Keratinocyte (primary cell): ENCODE results near the gene SYCP1. TPM values are rescaled to one million over a fixed set of nuclear protein-coding genes. Genes with fewer than 3 reads are reported as not detected.

Experiments
- DNase-seq: peaks from one replicate; pipeline ENCODE4 v3.0.0-alpha.2; 2011; ENCODE audit warnings: low read depth, missing footprints, low spot score
- FAIRE-seq: peaks from 2 replicates; lab custom pipeline; 2011; peaks lifted over from hg19 to GRCh38; lab: Jason Lieb, UNC
- H2AFZ ChIP-seq: 2 replicates; pipeline ENCODE4 v1.6.0; 2012; ENCODE audit warnings: low read length, control low read depth, inconsistent platforms; ENCODE audit not compliant: control insufficient read depth
- H3K27ac ChIP-seq: 2 replicates; pipeline ENCODE4 v1.5.1; 2011; ENCODE audit warnings: low read length; ENCODE audit not compliant: control insufficient read depth, insufficient read depth
- H3K27me3 ChIP-seq: 3 replicates; pipeline ENCODE4 v1.6.0; 2011; ENCODE audit warnings: low read length; ENCODE audit not compliant: control insufficient read depth, insufficient read depth; ENCODE audit errors: extremely low read depth
- H3K36me3 ChIP-seq, 2 experiments: 2 replicates in 1 of 2; 3 replicates in 1 of 2; pipeline ENCODE4 v1.5.1; 2011; ENCODE audit warnings: low read length in 2 of 2, mild to moderate bottlenecking in 1 of 2; ENCODE audit not compliant: control insufficient read depth in 2 of 2, insufficient read depth in 2 of 2; ENCODE audit errors: extremely low read depth in 1 of 2
- H3K4me1 ChIP-seq: 3 replicates; pipeline ENCODE4 v1.5.1; 2011; ENCODE audit warnings: low read length; ENCODE audit not compliant: control insufficient read depth, insufficient read depth; ENCODE audit errors: extremely low read depth
- H3K4me2 ChIP-seq: 3 replicates; pipeline ENCODE4 v1.6.0; 2011; ENCODE audit warnings: low read depth, low read length; ENCODE audit not compliant: control insufficient read depth, insufficient read depth; ENCODE audit errors: extremely low read depth
- H3K4me3 ChIP-seq, 3 experiments: fragments of 200-600 bp in 1 of 3; sonication (generic) in 1 of 3; 2 replicates in 2 of 3; 3 replicates in 1 of 3; pipeline ENCODE4 v1.5.1; 2011 to 2016; ENCODE audit warnings: low read length in 3 of 3, mild to moderate bottlenecking in 3 of 3, control low read depth in 2 of 3, inconsistent platforms in 1 of 3, low read depth in 1 of 3, mixed read lengths in 1 of 3, mixed run types in 1 of 3, moderate library complexity in 1 of 3; ENCODE audit not compliant: control insufficient read depth in 2 of 3, insufficient read depth in 2 of 3; ENCODE audit errors: extremely low read depth in 1 of 3
- H3K79me2 ChIP-seq: 2 replicates; pipeline ENCODE4 v1.6.0; 2012; ENCODE audit warnings: low read length; ENCODE audit not compliant: control insufficient read depth, insufficient read depth
- H3K9ac ChIP-seq: 3 replicates; pipeline ENCODE4 v1.6.0; 2011; ENCODE audit warnings: low read length; ENCODE audit not compliant: control insufficient read depth, insufficient read depth; ENCODE audit errors: extremely low read depth
- H3K9me1 ChIP-seq: 3 replicates; pipeline ENCODE4 v1.6.0; 2011; ENCODE audit warnings: low read length; ENCODE audit not compliant: control insufficient read depth, insufficient read depth; ENCODE audit errors: extremely low read depth
- H3K9me3 ChIP-seq: 2 replicates; pipeline ENCODE4 v1.5.1; 2012; ENCODE audit warnings: low read depth, low read length; ENCODE audit not compliant: control insufficient read depth
- H4K20me1 ChIP-seq: 3 replicates; pipeline ENCODE4 v1.6.0; 2011; ENCODE audit warnings: low read length; ENCODE audit not compliant: control insufficient read depth, insufficient read depth; ENCODE audit errors: extremely low read depth
- EZH2 ChIP-seq: IDR thresholded peaks from one replicate; pipeline ENCODE4 v1.6.1; 2012; ENCODE audit warnings: inconsistent platforms, mild to moderate bottlenecking, low read length, moderate library complexity
- dilution Hi-C: fragments of 300-500 bp; cut with MboI; formaldehyde crosslinking; loops from one replicate; pipeline ENCODE4 v1.7.0; 2020; ENCODE audit warnings: low sequenced_read_pairs; ENCODE audit not compliant: extremely low pct_ligation_motif_present
- polyA plus RNA-seq, 5 experiments: library from polyadenylated mRNA; depleted of rRNA in 3 of 5; stranded (reverse) in 3 of 5; stranded (forward) in 1 of 5; unstranded in 1 of 5; fragments of >200 nt; gene quantifications; 1 replicate in 1 of 5; 2 replicates in 3 of 5; 3 replicates in 1 of 5; pipeline versions ENCODE4 v1.2.1 to v1.2.3, GENCODE V29; 2011 to 2012; ENCODE audit warnings: missing spikeins in 2 of 5, low read depth in 1 of 5, low replicate concordance in 1 of 5
- TF ChIP-seq, protein P1 (sequence below), 3 experiments: IDR thresholded peaks in 1 of 3; conservative IDR thresholded peaks in 1 of 3; optimal IDR thresholded peaks in 1 of 3; 2 replicates in 2 of 3; 3 replicates in 1 of 3; pipeline versions ENCODE3 to v1.5.1; 2011; ENCODE audit warnings: low read length in 3 of 3, mild to moderate bottlenecking in 3 of 3, moderate library complexity in 2 of 3, control low read depth in 1 of 3, inconsistent platforms in 1 of 3; ENCODE audit not compliant: insufficient read depth in 2 of 3; ENCODE audit errors: extremely low read depth in 1 of 3

SYCP1 gene
- polyA plus RNA-seq, 1 donor (not counting 4 experiments of a cell fraction or from before 2014, with no cell fraction given) = not detected

DNA sequence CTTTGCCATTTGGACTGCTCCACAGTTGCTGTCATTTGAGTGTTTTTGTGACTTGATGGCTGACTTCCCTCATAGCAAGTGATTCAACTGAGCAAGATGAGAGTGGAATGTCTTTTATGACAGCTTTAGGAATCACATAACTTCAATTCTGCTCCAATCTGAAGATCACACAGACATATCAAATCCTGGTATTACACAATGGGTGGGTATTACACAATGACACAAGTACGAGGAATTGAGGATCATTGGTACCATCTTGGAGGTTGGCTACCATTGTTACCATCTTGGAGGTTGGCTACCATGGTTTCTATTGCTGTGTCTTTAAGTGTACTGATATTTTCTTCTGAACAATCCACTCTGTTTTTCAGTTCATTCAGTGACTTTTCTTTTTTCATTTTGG is 166.5 kb downstream of the SYCP1 start:
- no peak overlapping the region for H3K27ac ChIP-seq
- peaks cover 13% of the 10 kb centered on the region for H3K27me3 ChIP-seq
- no peak overlapping the region for H3K4me3 ChIP-seq
- no peaks in the 10 kb centered on the region for H3K9me1 ChIP-seq
- H3K4me2 ChIP-seq = no peak overlapping the region
- H3K4me1 ChIP-seq = no peaks in the 10 kb centered on the region
- H3K79me2 ChIP-seq = no peaks in the 10 kb centered on the region
- no peaks in the 10 kb centered on the region for H3K36me3 ChIP-seq
- no peak overlapping the region for H2AFZ ChIP-seq
- H4K20me1 ChIP-seq = no peaks in the 10 kb centered on the region
- FAIRE-seq (no peak), DNase-seq (no peak)
- dilution Hi-C loops = no loop called here
- H3K9me3 ChIP-seq = no peaks in the 10 kb centered on the region
- H3K9ac ChIP-seq = no peak overlapping the region
- TF ChIP-seq, protein P1, sequence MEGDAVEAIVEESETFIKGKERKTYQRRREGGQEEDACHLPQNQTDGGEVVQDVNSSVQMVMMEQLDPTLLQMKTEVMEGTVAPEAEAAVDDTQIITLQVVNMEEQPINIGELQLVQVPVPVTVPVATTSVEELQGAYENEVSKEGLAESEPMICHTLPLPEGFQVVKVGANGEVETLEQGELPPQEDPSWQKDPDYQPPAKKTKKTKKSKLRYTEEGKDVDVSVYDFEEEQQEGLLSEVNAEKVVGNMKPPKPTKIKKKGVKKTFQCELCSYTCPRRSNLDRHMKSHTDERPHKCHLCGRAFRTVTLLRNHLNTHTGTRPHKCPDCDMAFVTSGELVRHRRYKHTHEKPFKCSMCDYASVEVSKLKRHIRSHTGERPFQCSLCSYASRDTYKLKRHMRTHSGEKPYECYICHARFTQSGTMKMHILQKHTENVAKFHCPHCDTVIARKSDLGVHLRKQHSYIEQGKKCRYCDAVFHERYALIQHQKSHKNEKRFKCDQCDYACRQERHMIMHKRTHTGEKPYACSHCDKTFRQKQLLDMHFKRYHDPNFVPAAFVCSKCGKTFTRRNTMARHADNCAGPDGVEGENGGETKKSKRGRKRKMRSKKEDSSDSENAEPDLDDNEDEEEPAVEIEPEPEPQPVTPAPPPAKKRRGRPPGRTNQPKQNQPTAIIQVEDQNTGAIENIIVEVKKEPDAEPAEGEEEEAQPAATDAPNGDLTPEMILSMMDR (optimal IDR thresholded peaks at IDR 0.05 in 1 of 3, IDR thresholded peaks at IDR 0.05 in 1 of 3, conservative IDR thresholded peaks at IDR 0.05 in 1 of 3; ENCODE audit: extremely low read depth in 1 of 3, insufficient read depth in 2 of 3, low read length in 3 of 3) = no peak
- TF ChIP-seq EZH2 = no peak

DNA sequence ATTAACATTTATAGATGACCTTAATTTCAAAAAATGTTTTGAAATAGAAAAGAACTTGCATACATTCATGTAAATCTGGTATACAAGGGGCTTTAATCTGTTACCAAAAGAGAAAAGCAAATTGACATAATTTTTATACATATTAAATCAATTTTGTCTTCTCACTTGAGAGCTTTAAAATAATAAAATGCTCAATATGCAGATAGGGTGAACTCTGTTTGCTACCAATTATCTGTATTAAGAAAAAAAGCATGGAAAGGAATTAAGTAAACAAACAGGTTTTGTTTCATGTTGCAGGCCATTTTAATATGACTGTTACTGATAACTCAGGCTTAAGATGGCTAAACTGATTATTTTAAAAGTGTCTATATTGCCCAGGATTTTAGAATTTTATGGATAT is 168.9 kb downstream of the SYCP1 start:
- H2AFZ ChIP-seq = no peak overlapping the region

More for the DNA sequence above, 168.9 kb downstream of the SYCP1 start:
- Histone ChIP-seq H3K9me1 (no peaks in the 10 kb centered on the region), H3K27ac (no peak overlapping the region), H3K9ac (no peak overlapping the region), H3K36me3 (no peaks in the 10 kb centered on the region), H4K20me1 (no peaks in the 10 kb centered on the region), H3K79me2 (no peaks in the 10 kb centered on the region), H3K4me2 (no peak overlapping the region), H3K9me3 (no peaks in the 10 kb centered on the region), H3K27me3 (peaks cover 13% of the 10 kb centered on the region), H3K4me3 (no peak overlapping the region), H3K4me1 (no peaks in the 10 kb centered on the region)
- dilution Hi-C loops = no loop called here
- FAIRE-seq (no peak), DNase-seq (no peak)
- TF ChIP-seq EZH2 = no peak
- TF ChIP-seq, protein P1 (optimal IDR thresholded peaks at IDR 0.05 in 1 of 3, IDR thresholded peaks at IDR 0.05 in 1 of 3, conservative IDR thresholded peaks at IDR 0.05 in 1 of 3; ENCODE audit: extremely low read depth in 1 of 3, insufficient read depth in 2 of 3, low read length in 3 of 3) = no peak
